Body of pancreas (tissue), 4 donors: ENCODE measurements around the gene TFPI.

ENCODE experiments used
- POLR2A ChIP-seq, 3 donors: fragments of 450-650 bp; IDR thresholded peaks; one replicate each; pipeline ENCODE4 v1.6.1; 2016; ENCODE audit warnings: antibody characterized with exemption in 3 of 3, mild to moderate bottlenecking in 2 of 3
- TF ChIP-seq, protein P1 (sequence below), 7 experiments: fragments of 450-650 bp in 4 of 7; fragments of 200-600 bp in 3 of 7; sonication (generic) in 3 of 7; IDR thresholded peaks; one replicate each; pipeline ENCODE4 v1.5.1; 2016 to 2019; ENCODE audit warnings: antibody characterized with exemption in 7 of 7

DNA sequence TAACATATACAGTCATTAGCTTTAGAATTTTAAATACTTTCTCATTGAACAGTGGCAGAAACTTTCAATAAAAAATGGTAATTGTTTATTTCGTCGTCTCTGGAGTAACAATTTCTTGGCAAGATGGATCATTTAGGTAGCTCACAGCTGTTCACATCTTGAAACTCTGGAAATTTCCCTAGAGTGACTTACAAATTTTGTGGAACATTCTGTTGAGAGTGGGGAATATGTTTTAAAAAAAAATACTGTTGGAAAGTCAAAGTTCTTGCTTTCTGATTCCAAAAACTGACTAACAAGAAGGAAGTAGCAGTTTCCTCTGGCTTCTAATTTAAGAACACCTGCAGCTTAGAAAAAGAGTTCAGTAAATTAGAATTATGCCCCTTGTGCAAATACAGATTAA lies 95.0 kb downstream of the TFPI start:
- TF ChIP-seq, protein P1, sequence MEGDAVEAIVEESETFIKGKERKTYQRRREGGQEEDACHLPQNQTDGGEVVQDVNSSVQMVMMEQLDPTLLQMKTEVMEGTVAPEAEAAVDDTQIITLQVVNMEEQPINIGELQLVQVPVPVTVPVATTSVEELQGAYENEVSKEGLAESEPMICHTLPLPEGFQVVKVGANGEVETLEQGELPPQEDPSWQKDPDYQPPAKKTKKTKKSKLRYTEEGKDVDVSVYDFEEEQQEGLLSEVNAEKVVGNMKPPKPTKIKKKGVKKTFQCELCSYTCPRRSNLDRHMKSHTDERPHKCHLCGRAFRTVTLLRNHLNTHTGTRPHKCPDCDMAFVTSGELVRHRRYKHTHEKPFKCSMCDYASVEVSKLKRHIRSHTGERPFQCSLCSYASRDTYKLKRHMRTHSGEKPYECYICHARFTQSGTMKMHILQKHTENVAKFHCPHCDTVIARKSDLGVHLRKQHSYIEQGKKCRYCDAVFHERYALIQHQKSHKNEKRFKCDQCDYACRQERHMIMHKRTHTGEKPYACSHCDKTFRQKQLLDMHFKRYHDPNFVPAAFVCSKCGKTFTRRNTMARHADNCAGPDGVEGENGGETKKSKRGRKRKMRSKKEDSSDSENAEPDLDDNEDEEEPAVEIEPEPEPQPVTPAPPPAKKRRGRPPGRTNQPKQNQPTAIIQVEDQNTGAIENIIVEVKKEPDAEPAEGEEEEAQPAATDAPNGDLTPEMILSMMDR (IDR thresholded peaks at IDR 0.05), result no peak
- no peak for TF ChIP-seq POLR2A (IDR thresholded peaks at IDR 0.05)
